ENCODE measurements around the gene CHI3L1. TPM values are rescaled to one million over a fixed set of nuclear protein-coding genes. Genes with fewer than 3 reads are reported as not detected.
"Not testable (repeated sequence)": the region's sequence is repeated elsewhere in the genome, so short reads cannot be mapped to it uniquely, and the experiment has no call there.

Gene CHI3L1
- not detected for total RNA-seq

GRCh38 chr1:203186446-203187303 is at the start of gene CHI3L1:
Gene CHI3L1 (minus strand): TSS chr1:203186704. CDS start chr1:203186623, 81 bp downstream.
- no peak within 1 kb of the TSS for H3K4me3 Mint-ChIP-seq
- H3K36me3 Mint-ChIP-seq (ENCODE audit: low read depth): no peaks in the 10 kb centered on the region
- H3K27ac Mint-ChIP-seq: no peak within 1 kb of the TSS
- no peak for ATAC-seq (replicated peaks)
- H3K9me3 Mint-ChIP-seq: no peaks in the 10 kb centered on the region
- no peaks in the 10 kb centered on the region for H3K4me1 Mint-ChIP-seq
- H3K27me3 Mint-ChIP-seq: peaks cover 10% of the 10 kb centered on the region

- H3K36me3 Mint-ChIP-seq (ENCODE audit: low read depth); ATAC-seq (replicated peaks): not testable (repeated sequence)
Measured at GRCh38 chr1:203234901-203235300, 48.4 kb upstream of the CHI3L1 start.

GRCh38 chr1:203229471-203230135 is 43.1 kb upstream of the CHI3L1 start, which contains the start of gene CHIT1:
Gene CHIT1 (minus strand): TSS chr1:203229673. CDS start chr1:203229636, 37 bp downstream.
- peaks cover 27% of the 10 kb centered on the region for H3K27me3 Mint-ChIP-seq
- no peaks in the 10 kb centered on the region for H3K4me1 Mint-ChIP-seq
- no peak within 1 kb of the TSS for H3K27ac Mint-ChIP-seq
- H3K36me3 Mint-ChIP-seq (ENCODE audit: low read depth): no peaks in the 10 kb centered on the region
- no peak for ATAC-seq (replicated peaks)
- no peak within 1 kb of the TSS for H3K4me3 Mint-ChIP-seq
- H3K9me3 Mint-ChIP-seq: peaks cover 8% of the 10 kb centered on the region

More at GRCh38 chr1:203234901-203235300, 48.4 kb upstream of the CHI3L1 start:
- Mint-ChIP-seq H3K9me3 (peaks cover 26% of the 10 kb centered on the region), H3K27me3 (peaks cover 36% of the 10 kb centered on the region)
- not testable (repeated sequence) for H3K27ac Mint-ChIP-seq, H3K4me3 Mint-ChIP-seq, H3K4me1 Mint-ChIP-seq

- ATAC-seq (replicated peaks): no peak
- H3K27me3 Mint-ChIP-seq: peaks cover 22% of the 10 kb centered on the region
- H3K36me3 Mint-ChIP-seq (ENCODE audit: low read depth): no peaks in the 10 kb centered on the region
- H3K27ac Mint-ChIP-seq: no peak overlapping the region
- H3K4me3 Mint-ChIP-seq: no peak overlapping the region
- no peaks in the 10 kb centered on the region for H3K4me1 Mint-ChIP-seq
- H3K9me3 Mint-ChIP-seq: no peaks in the 10 kb centered on the region
Measured at GRCh38 chr1:203228670-203229069, 42.2 kb upstream of the CHI3L1 start.

GRCh38 chr1:203227371-203228083 is 41.0 kb upstream of the CHI3L1 start:
- H3K36me3 Mint-ChIP-seq (ENCODE audit: low read depth): no peaks in the 10 kb centered on the region
- H3K27ac Mint-ChIP-seq: no peak overlapping the region
- H3K4me3 Mint-ChIP-seq: no peak overlapping the region
- H3K4me1 Mint-ChIP-seq: no peaks in the 10 kb centered on the region
- no peaks in the 10 kb centered on the region for H3K9me3 Mint-ChIP-seq
- H3K27me3 Mint-ChIP-seq: peaks cover 16% of the 10 kb centered on the region
- ATAC-seq (replicated peaks): no peak

GRCh38 chr1:203225071-203225470 is 38.6 kb upstream of the CHI3L1 start:
- H3K27me3 Mint-ChIP-seq: peaks cover 9% of the 10 kb centered on the region
- no peaks in the 10 kb centered on the region for H3K36me3 Mint-ChIP-seq (ENCODE audit: low read depth)
- no peaks in the 10 kb centered on the region for H3K9me3 Mint-ChIP-seq
- no peak for ATAC-seq (replicated peaks)
- no peaks in the 10 kb centered on the region for H3K4me1 Mint-ChIP-seq
- H3K27ac Mint-ChIP-seq: no peak overlapping the region
- no peak overlapping the region for H3K4me3 Mint-ChIP-seq

GRCh38 chr1:203223012-203223775 is 36.7 kb upstream of the CHI3L1 start:
- H3K4me1 Mint-ChIP-seq: no peaks in the 10 kb centered on the region
- H3K9me3 Mint-ChIP-seq: no peaks in the 10 kb centered on the region
- H3K27ac Mint-ChIP-seq: no peak overlapping the region
- ATAC-seq (replicated peaks): no peak
- H3K27me3 Mint-ChIP-seq: peaks cover 11% of the 10 kb centered on the region
- no peaks in the 10 kb centered on the region for H3K36me3 Mint-ChIP-seq (ENCODE audit: low read depth)
- H3K4me3 Mint-ChIP-seq: no peak overlapping the region

- Mint-ChIP-seq H3K36me3 (ENCODE audit: low read depth) (no peaks in the 10 kb centered on the region), H3K9me3 (no peaks in the 10 kb centered on the region), H3K4me3 (no peak overlapping the region), H3K4me1 (no peaks in the 10 kb centered on the region), H3K27me3 (peaks cover 4% of the 10 kb centered on the region), H3K27ac (no peak overlapping the region)
- ATAC-seq (replicated peaks): no peak
Measured at GRCh38 chr1:203219934-203220333, 33.4 kb upstream of the CHI3L1 start.

- no peak for ATAC-seq (replicated peaks)
- Mint-ChIP-seq H3K36me3 (ENCODE audit: low read depth) (no peaks in the 10 kb centered on the region), H3K9me3 (no peaks in the 10 kb centered on the region), H3K27ac (no peak overlapping the region), H3K27me3 (peaks cover 4% of the 10 kb centered on the region), H3K4me3 (no peak overlapping the region), H3K4me1 (no peaks in the 10 kb centered on the region)
Measured at GRCh38 chr1:203219171-203219570, 32.7 kb upstream of the CHI3L1 start.

- ATAC-seq (replicated peaks): no peak
- Mint-ChIP-seq H3K4me3 (no peak overlapping the region), H3K4me1 (no peaks in the 10 kb centered on the region), H3K36me3 (ENCODE audit: low read depth) (no peaks in the 10 kb centered on the region), H3K27me3 (peaks cover 4% of the 10 kb centered on the region), H3K27ac (no peak overlapping the region), H3K9me3 (no peaks in the 10 kb centered on the region)
Measured at GRCh38 chr1:203217668-203218067, 31.2 kb upstream of the CHI3L1 start.

GRCh38 chr1:203217139-203217655 is 30.7 kb upstream of the CHI3L1 start:
- no peak overlapping the region for H3K27ac Mint-ChIP-seq
- no peaks in the 10 kb centered on the region for H3K9me3 Mint-ChIP-seq
- ATAC-seq (replicated peaks): no peak
- H3K36me3 Mint-ChIP-seq (ENCODE audit: low read depth): no peaks in the 10 kb centered on the region
- no peaks in the 10 kb centered on the region for H3K4me1 Mint-ChIP-seq
- peaks cover 4% of the 10 kb centered on the region for H3K27me3 Mint-ChIP-seq
- H3K4me3 Mint-ChIP-seq: no peak overlapping the region

GRCh38 chr1:203216274-203217138 is 30.0 kb upstream of the CHI3L1 start:
- Mint-ChIP-seq H3K4me1 (no peaks in the 10 kb centered on the region), H3K27ac (no peak overlapping the region), H3K27me3 (peaks cover 4% of the 10 kb centered on the region), H3K36me3 (ENCODE audit: low read depth) (no peaks in the 10 kb centered on the region), H3K9me3 (no peaks in the 10 kb centered on the region), H3K4me3 (no peak overlapping the region)
- peak; percentile 69 for ATAC-seq (replicated peaks)

- H3K36me3 Mint-ChIP-seq (ENCODE audit: low read depth): no peaks in the 10 kb centered on the region
Measured at GRCh38 chr1:203215573-203215972, 29.1 kb upstream of the CHI3L1 start.

More at GRCh38 chr1:203215573-203215972, 29.1 kb upstream of the CHI3L1 start:
- Mint-ChIP-seq H3K27ac (no peak overlapping the region), H3K4me1 (no peaks in the 10 kb centered on the region), H3K9me3 (no peaks in the 10 kb centered on the region), H3K27me3 (peaks cover 4% of the 10 kb centered on the region), H3K4me3 (no peak overlapping the region)
- no peak for ATAC-seq (replicated peaks)
